ENCODE data around the gene CFP.

The CFP gene

DNA sequence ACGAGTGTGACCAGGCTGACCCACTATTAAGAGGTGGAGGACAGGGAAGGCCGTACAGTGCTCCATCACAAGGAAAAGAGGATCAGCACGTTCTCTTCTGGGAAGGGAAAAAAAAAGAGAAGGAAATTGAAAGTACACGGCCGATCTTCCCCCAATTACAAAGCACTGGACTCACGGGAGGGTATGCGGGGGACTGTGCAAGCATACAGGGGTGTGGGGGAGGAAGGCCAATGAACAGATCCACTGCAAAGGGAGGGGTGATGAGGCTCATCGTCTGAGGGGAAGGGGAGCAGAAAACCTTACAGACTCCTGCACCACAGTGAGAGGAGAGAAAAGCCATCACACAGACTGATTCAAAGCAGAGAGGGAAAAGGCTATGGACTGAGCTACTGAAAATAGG is 19.5 kb upstream of the CFP start:
- Mint-ChIP-seq H3K4me1 (peaks cover 75% of the 10 kb centered on the region), H3K36me3 (peaks cover 89% of the 10 kb centered on the region), H3K4me3 (peak overlapping the region; percentile 84), H3K27ac (peak overlapping the region; percentile 91), H3K9me3 (no peaks in the 10 kb centered on the region)
- ATAC-seq, result no peak
- DNase-seq (ENCODE audit: low spot score in 2 of 2), result no peak

DNA sequence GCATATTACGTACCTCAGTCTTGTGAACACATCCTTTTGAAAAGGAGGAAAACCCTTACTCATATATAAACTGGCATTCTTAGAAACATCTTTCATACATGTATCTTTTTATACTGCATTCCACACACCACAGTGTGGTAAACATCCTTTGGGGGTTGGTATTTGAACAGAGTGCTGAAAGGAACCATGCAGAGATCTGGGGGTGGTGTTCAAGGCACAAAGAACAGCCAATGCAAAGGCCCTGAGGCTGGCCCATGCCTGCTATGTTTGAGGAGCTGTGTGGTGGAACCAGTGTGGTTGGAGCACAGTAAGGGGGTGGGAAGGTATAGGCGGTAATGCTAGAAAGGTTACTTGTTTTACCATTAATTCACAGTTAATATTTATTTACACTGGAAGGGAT is 18.6 kb upstream of the CFP start:
- Mint-ChIP-seq H3K4me1 (peaks cover 77% of the 10 kb centered on the region), H3K9me3 (no peaks in the 10 kb centered on the region), H3K4me3 (peak overlapping the region; percentile 84), H3K27ac (peak overlapping the region; percentile 91), H3K36me3 (peaks cover 89% of the 10 kb centered on the region)
- no peak for DNase-seq (ENCODE audit: low spot score in 2 of 2)
- ATAC-seq, result no peak

DNA sequence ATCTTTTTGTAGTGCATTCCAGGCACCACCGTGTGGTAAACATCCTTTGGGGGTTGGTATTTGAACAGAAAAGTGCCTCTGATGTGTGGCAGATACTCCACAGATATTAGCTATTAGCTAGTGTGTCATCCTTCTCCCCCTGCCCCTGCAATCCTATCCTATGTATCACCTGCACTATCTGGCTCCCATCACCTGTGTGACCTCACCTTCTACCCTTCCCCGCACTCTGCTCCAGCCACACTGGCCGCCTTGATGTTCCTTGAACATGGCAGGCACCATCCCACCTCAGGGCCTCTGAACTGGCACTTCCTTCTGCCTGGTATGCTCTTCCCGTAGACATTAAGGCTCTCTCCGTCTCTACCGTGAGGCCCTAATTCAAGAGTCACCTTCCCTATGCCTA is 16.9 kb upstream of the CFP start:
- ATAC-seq, result no peak
- no peaks in the 10 kb centered on the region for H3K9me3 Mint-ChIP-seq
- peaks cover 62% of the 10 kb centered on the region for H3K4me1 Mint-ChIP-seq
- no peak overlapping the region for H3K4me3 Mint-ChIP-seq
- H3K27ac Mint-ChIP-seq, result peak overlapping the region; percentile 69
- DNase-seq (ENCODE audit: low spot score in 2 of 2), result no peak
- H3K36me3 Mint-ChIP-seq, result peaks cover 77% of the 10 kb centered on the region

GRCh38 chrX:47645530-47645929 is 15.8 kb upstream of the CFP start:
- no peak overlapping the region for H3K27ac Mint-ChIP-seq
- no peak overlapping the region for H3K4me3 Mint-ChIP-seq
- no peaks in the 10 kb centered on the region for H3K9me3 Mint-ChIP-seq
- ATAC-seq (no peak), DNase-seq (ENCODE audit: low spot score in 2 of 2) (no peak)
- peaks cover 51% of the 10 kb centered on the region for H3K4me1 Mint-ChIP-seq
- H3K36me3 Mint-ChIP-seq, result peaks cover 66% of the 10 kb centered on the region

DNA sequence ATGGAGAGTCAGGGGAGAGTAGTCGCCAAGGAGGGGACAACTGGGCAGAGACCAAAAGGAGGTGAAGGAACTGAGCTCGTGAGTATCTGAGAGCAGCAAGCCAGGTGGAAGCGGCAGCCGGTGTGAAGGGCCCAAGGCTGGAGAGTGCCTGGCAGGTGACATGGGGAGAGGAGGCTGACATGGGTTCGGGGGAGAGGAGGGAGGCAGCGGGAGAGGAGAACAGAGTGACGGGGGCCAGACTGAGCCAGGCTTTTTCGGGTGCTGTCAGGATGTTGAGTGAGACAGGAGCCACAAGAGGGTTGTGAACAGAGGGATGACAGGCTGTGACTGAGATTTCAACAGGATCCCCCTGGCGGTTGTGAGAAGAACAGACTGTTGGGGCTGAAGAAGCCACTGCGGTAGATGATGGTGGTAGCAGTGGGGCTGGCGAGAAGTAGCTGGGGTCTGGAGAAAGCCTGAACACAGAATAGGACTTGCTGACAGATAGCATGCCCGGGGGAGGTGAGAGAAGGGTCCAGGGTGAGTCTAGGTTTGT is 14.9 kb upstream of the CFP start:
- H3K9me3 Mint-ChIP-seq, result no peaks in the 10 kb centered on the region
- H3K4me1 Mint-ChIP-seq, result peaks cover 49% of the 10 kb centered on the region
- peak; percentile 46 for ATAC-seq
- H3K4me3 Mint-ChIP-seq, result peak overlapping the region; percentile 4
- DNase-seq (ENCODE audit: low spot score in 2 of 2), result no peak
- H3K36me3 Mint-ChIP-seq, result peaks cover 63% of the 10 kb centered on the region
- H3K27ac Mint-ChIP-seq, result no peak overlapping the region

GRCh38 chrX:47643926-47644325 is 14.2 kb upstream of the CFP start:
- DNase-seq (ENCODE audit: low spot score in 2 of 2) (no peak), ATAC-seq (no peak)
- H3K4me1 Mint-ChIP-seq, result peaks cover 42% of the 10 kb centered on the region
- no peaks in the 10 kb centered on the region for H3K9me3 Mint-ChIP-seq
- peaks cover 58% of the 10 kb centered on the region for H3K36me3 Mint-ChIP-seq
- no peak overlapping the region for H3K27ac Mint-ChIP-seq
- no peak overlapping the region for H3K4me3 Mint-ChIP-seq

DNA sequence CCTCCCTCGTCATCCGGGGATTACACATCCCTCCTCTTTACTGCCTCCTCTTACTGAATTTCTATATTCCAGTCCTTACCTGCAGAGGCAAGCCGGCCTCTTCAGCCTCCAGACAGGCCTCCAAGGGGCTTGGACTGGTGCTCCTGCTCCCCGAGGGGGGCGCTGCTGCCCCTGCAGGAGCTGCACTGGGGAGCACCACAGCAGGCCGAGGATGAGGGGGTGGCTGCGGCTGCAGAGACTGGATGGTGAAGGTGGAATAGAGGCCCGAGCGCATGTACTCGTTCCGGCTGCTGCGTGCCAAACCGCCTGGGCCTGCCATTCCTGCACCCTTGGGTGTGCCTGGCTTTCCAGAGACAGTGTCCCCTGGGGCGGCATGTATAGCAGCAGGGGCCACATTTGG is 9.1 kb upstream of the CFP start:
- Mint-ChIP-seq H3K4me1 (peaks cover 6% of the 10 kb centered on the region), H3K36me3 (peaks cover 10% of the 10 kb centered on the region), H3K4me3 (no peak overlapping the region), H3K9me3 (no peaks in the 10 kb centered on the region), H3K27ac (no peak overlapping the region)
- no peak for ATAC-seq
- no peak for DNase-seq (ENCODE audit: low spot score in 2 of 2)

GRCh38 chrX:47637546-47638195 is 7.9 kb upstream of the CFP start:
- ATAC-seq (no peak), DNase-seq (ENCODE audit: low spot score in 2 of 2) (no peak)
- Mint-ChIP-seq H3K9me3 (no peaks in the 10 kb centered on the region), H3K4me3 (no peak overlapping the region), H3K36me3 (peaks cover 5% of the 10 kb centered on the region), H3K4me1 (peaks cover 6% of the 10 kb centered on the region), H3K27ac (no peak overlapping the region)

GRCh38 chrX:47634871-47635575 is 5.3 kb upstream of the CFP start:
- no peak overlapping the region for H3K27ac Mint-ChIP-seq
- DNase-seq (ENCODE audit: low spot score in 2 of 2), result no peak
- no peaks in the 10 kb centered on the region for H3K36me3 Mint-ChIP-seq
- no peak overlapping the region for H3K4me3 Mint-ChIP-seq
- ATAC-seq, result peak; percentile 96
- H3K9me3 Mint-ChIP-seq, result no peaks in the 10 kb centered on the region
- peaks cover 11% of the 10 kb centered on the region for H3K4me1 Mint-ChIP-seq

GRCh38 chrX:47633689-47634590 is 4.2 kb upstream of the CFP start:
- H3K36me3 Mint-ChIP-seq, result no peaks in the 10 kb centered on the region
- no peaks in the 10 kb centered on the region for H3K9me3 Mint-ChIP-seq
- DNase-seq (ENCODE audit: low spot score in 2 of 2) (no peak), ATAC-seq (no peak)
- no peak overlapping the region for H3K27ac Mint-ChIP-seq
- H3K4me1 Mint-ChIP-seq, result peaks cover 15% of the 10 kb centered on the region
- H3K4me3 Mint-ChIP-seq, result no peak overlapping the region

DNA sequence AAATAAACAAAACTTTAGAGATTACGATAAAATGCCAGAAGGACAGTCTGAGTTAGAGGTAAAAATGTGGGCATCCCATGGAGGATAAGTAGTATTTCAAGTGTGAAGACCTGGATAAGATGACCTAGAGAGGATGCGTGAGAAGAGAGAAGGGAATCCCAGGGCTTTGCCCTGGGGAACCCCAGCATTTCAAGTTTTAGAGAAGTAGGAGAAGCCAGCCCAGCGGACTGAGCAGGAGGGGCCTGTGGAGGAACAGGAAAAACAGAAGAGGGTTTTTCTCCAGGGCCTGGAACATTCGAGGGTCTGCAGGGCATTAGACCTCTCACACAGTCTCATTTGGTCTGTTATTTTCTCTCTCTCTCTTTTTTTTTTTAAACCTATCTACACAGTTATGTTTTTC is 2.9 kb upstream of the CFP start:
- Mint-ChIP-seq H3K9me3 (no peaks in the 10 kb centered on the region), H3K36me3 (no peaks in the 10 kb centered on the region), H3K4me3 (no peak overlapping the region), H3K4me1 (peaks cover 14% of the 10 kb centered on the region), H3K27ac (no peak overlapping the region)
- no peak for ATAC-seq
- no peak for DNase-seq (ENCODE audit: low spot score in 2 of 2)

DNA sequence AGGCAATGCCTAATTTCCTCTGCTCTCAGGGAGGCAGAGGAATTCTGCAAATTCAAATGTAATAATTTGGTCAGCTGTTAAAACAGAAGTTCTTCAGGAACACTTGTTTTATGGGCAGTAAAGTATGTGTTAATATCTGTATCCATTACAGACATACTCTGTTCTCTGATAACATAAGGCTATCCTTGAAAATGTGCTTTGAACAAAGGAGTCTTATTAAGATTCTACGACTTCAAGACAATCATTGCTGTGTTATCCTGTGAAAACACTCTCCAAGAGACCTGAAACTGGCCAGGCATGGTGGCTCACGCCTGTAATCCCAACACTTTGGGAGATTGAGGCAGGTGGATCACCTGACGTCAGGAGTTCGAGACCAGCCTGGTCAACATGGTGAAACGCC is 1.9 kb upstream of the CFP start:
- peaks cover 8% of the 10 kb centered on the region for H3K4me1 Mint-ChIP-seq
- ATAC-seq, result no peak
- no peak for DNase-seq (ENCODE audit: low spot score in 2 of 2)
- no peaks in the 10 kb centered on the region for H3K36me3 Mint-ChIP-seq
- no peaks in the 10 kb centered on the region for H3K9me3 Mint-ChIP-seq
- no peak overlapping the region for H3K4me3 Mint-ChIP-seq
- no peak overlapping the region for H3K27ac Mint-ChIP-seq

DNA sequence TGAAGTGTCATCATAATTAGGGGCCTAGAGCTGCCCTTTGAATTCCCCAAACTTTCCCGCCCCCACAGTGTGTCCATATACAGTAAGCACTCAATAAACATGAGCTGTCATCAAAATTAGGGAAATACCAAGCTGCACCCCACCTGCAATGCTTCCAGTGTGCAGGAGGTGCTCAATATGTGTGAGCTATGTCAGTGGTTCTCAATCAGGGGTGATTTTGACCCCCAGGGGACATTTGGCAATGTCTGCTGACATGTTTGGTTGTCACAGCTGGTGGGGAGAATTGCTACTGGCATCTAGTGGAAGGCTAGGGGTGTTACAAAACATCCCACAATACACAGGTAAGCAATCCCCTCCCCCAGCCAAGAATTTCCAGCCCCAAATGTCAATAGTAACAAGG is 748 bp downstream of the CFP start:
- peaks cover 8% of the 10 kb centered on the region for H3K4me1 Mint-ChIP-seq
- no peak for DNase-seq (ENCODE audit: low spot score in 2 of 2)
- no peak overlapping the region for H3K4me3 Mint-ChIP-seq
- ATAC-seq, result no peak
- no peaks in the 10 kb centered on the region for H3K36me3 Mint-ChIP-seq
- H3K27ac Mint-ChIP-seq, result no peak overlapping the region
- H3K9me3 Mint-ChIP-seq, result no peaks in the 10 kb centered on the region

GRCh38 chrX:47625365-47625764 is 4.4 kb downstream of the CFP start:
- no peaks in the 10 kb centered on the region for H3K36me3 Mint-ChIP-seq

GRCh38 chrX:47623540-47624027 is 6.1 kb downstream of the CFP start:
- no peaks in the 10 kb centered on the region for H3K9me3 Mint-ChIP-seq
- peaks cover 6% of the 10 kb centered on the region for H3K4me1 Mint-ChIP-seq
- no peak overlapping the region for H3K27ac Mint-ChIP-seq
- no peak for DNase-seq (ENCODE audit: low spot score in 2 of 2)
- peak overlapping the region; percentile 56 for H3K4me3 Mint-ChIP-seq
- ATAC-seq, result peak; percentile 29
- peaks cover 6% of the 10 kb centered on the region for H3K36me3 Mint-ChIP-seq

More at GRCh38 chrX:47625365-47625764, 4.4 kb downstream of the CFP start:
- no peak overlapping the region for H3K4me3 Mint-ChIP-seq
- no peak for ATAC-seq
- H3K27ac Mint-ChIP-seq, result no peak overlapping the region
- no peak for DNase-seq (ENCODE audit: low spot score in 2 of 2)
- H3K9me3 Mint-ChIP-seq, result no peaks in the 10 kb centered on the region
- peaks cover 8% of the 10 kb centered on the region for H3K4me1 Mint-ChIP-seq
